OCI-LY7 (cell line): ENCODE measurements around the gene RBFOX1. TPM values are rescaled to one million over a fixed set of nuclear protein-coding genes. Genes with fewer than 3 reads are reported as not detected.

Source experiments
- BruUV-seq: library from RNA; stranded (reverse); fragments of 400-500 nt; replicated peaks from 2 replicates; lab custom pipeline; 2021; lab: Mats Ljungman, UMichigan
- CTCF ChIA-PET: fragments of 300-600 bp; sonication (Branson Sonifier 250); formaldehyde crosslinking; loops from one replicate; lab custom pipeline; 2022; ENCODE audit warnings: antibody characterized with exemption; ENCODE audit not compliant: unreplicated experiment; lab: Charles Lee
- POLR2A ChIA-PET: fragments of 300-600 bp; sonication (Branson Sonifier 250); formaldehyde crosslinking; loops from one replicate; lab custom pipeline; 2022; ENCODE audit warnings: antibody characterized with exemption; lab: Charles Lee
- DNase-seq: peaks from one replicate; pipeline ENCODE4 v3.0.0-alpha.2; 2015; ENCODE audit warnings: low spot score
- H2AFZ ChIP-seq: fragments of 200-600 bp; sonication (generic), shearing (Covaris generic); 2 replicates; pipeline ENCODE4 v1.6.1; 2014; ENCODE audit warnings: mild to moderate bottlenecking, antibody characterized with exemption, low read length, moderate library complexity
- H3K27ac ChIP-seq: fragments of 200-600 bp; sonication (generic); 2 replicates; pipeline ENCODE4 v1.5.1; 2014; ENCODE audit warnings: mixed run types, low read depth, mild to moderate bottlenecking, moderate library complexity, low read length, inconsistent platforms; ENCODE audit not compliant: poor library complexity, severe bottlenecking
- H3K36me3 ChIP-seq: fragments of 200-600 bp; sonication (generic); 2 replicates; pipeline ENCODE4 v1.6.1; 2014; ENCODE audit warnings: mild to moderate bottlenecking, antibody characterized with exemption, low read length, moderate library complexity, mixed read lengths; ENCODE audit not compliant: insufficient read depth
- H3K4me1 ChIP-seq: fragments of 200-600 bp; sonication (generic); 2 replicates; pipeline ENCODE4 v1.5.1; 2014; ENCODE audit warnings: mild to moderate bottlenecking, low read length; ENCODE audit not compliant: insufficient read depth, poor library complexity, severe bottlenecking
- H3K4me2 ChIP-seq: fragments of 200-600 bp; sonication (generic); 2 replicates; pipeline ENCODE4 v1.6.1; 2014; ENCODE audit warnings: mild to moderate bottlenecking, low read length
- H3K4me3 ChIP-seq: fragments of 200-600 bp; sonication (generic); 2 replicates; pipeline ENCODE4 v1.5.1; 2014; ENCODE audit warnings: mild to moderate bottlenecking, low read depth, low read length; ENCODE audit not compliant: poor library complexity, severe bottlenecking
- H3K79me2 ChIP-seq: fragments of 200-600 bp; sonication (generic); 2 replicates; pipeline ENCODE4 v1.6.1; 2016; ENCODE audit warnings: low read depth, mild to moderate bottlenecking, low read length, moderate library complexity, mixed read lengths; ENCODE audit not compliant: insufficient read depth
- H3K9me2 ChIP-seq: fragments of 200-600 bp; sonication (generic); 2 replicates; pipeline ENCODE4 v1.6.1; 2016; ENCODE audit warnings: mild to moderate bottlenecking, low read length, mixed read lengths; ENCODE audit not compliant: insufficient read depth
- H3K9me3 ChIP-seq: fragments of 200-600 bp; sonication (generic); 2 replicates; pipeline ENCODE4 v1.6.1; 2014; ENCODE audit warnings: mild to moderate bottlenecking, mixed run types, low read length, mixed read lengths
- H4K20me1 ChIP-seq: fragments of 200-600 bp; sonication (generic); 2 replicates; pipeline ENCODE4 v1.6.1; 2014; ENCODE audit warnings: mild to moderate bottlenecking, antibody characterized with exemption, low read length, moderate library complexity, mixed read lengths; ENCODE audit not compliant: insufficient read depth
- CTCF ChIP-seq: fragments of 200-600 bp; sonication (generic); conservative IDR thresholded peaks from 2 replicates; pipeline ENCODE4 v1.5.1; 2014; ENCODE audit warnings: mild to moderate bottlenecking, antibody characterized with exemption, low read length, moderate library complexity, mixed read lengths
- EZH2phosphoT487 ChIP-seq: fragments of 200-600 bp; sonication (generic); IDR thresholded peaks from 2 replicates; pipeline ENCODE4 v1.6.1; 2018; ENCODE audit warnings: low read depth, borderline replicate concordance, mild to moderate bottlenecking, mixed run types, antibody characterized with exemption, low read length, moderate library complexity, mixed read lengths
- intact Hi-C: fragments of 100-400 bp; cut with micrococcal nuclease; formaldehyde crosslinking; loops from one replicate; pipeline ENCODE4 v1.10.0; 2022; ENCODE audit not compliant: unreplicated experiment
- total RNA-seq, 2 experiments: library from RNA; depleted of rRNA in 1 of 2; stranded (reverse); fragments of >200 nt in 1 of 2; shearing (Covaris generic) in 1 of 2; gene quantifications; 2 replicates each; pipeline ENCODE4 v1.2.3, GENCODE V29; 2014 to 2022

The RBFOX1 gene
- total RNA-seq, 2 experiments from 2014 or later = not detected

- no TSS peak for BruUV-seq
- no peak overlapping the region for H3K27ac ChIP-seq
- no peak overlapping the region for H3K4me2 ChIP-seq
- no peaks in the 10 kb centered on the region for H4K20me1 ChIP-seq
- no peak for TF ChIP-seq CTCF
- no peak for TF ChIP-seq EZH2phosphoT487
- POLR2A ChIA-PET = no interaction called here
- DNase-seq = no peak
- intact Hi-C loops = no loop called here
- no peak overlapping the region for H2AFZ ChIP-seq
- no peaks in the 10 kb centered on the region for H3K9me3 ChIP-seq
- no peak overlapping the region for H3K4me3 ChIP-seq
- CTCF ChIA-PET = no interaction called here
- no peaks in the 10 kb centered on the region for H3K4me1 ChIP-seq
- no peaks in the 10 kb centered on the region for H3K36me3 ChIP-seq
- H3K79me2 ChIP-seq = no peaks in the 10 kb centered on the region
- H3K9me2 ChIP-seq = no peaks in the 10 kb centered on the region
Measured at GRCh38 chr16:7404217-7404616, 71.6 kb downstream of the RBFOX1 start.

- Histone ChIP-seq H3K4me1 (no peaks in the 10 kb centered on the region), H2AFZ (no peak overlapping the region), H3K9me2 (no peaks in the 10 kb centered on the region), H3K36me3 (no peaks in the 10 kb centered on the region), H3K4me2 (no peak overlapping the region), H3K79me2 (no peaks in the 10 kb centered on the region), H3K4me3 (no peak overlapping the region), H4K20me1 (no peaks in the 10 kb centered on the region), H3K9me3 (no peaks in the 10 kb centered on the region), H3K27ac (no peak overlapping the region)
- TF ChIP-seq CTCF (no peak), EZH2phosphoT487 (no peak)
- POLR2A ChIA-PET = no interaction called here
- intact Hi-C loops = no loop called here
- no TSS peak for BruUV-seq
- CTCF ChIA-PET = no interaction called here
- DNase-seq = no peak
Measured at GRCh38 chr16:7405166-7405565, 72.5 kb downstream of the RBFOX1 start.

GRCh38 chr16:7408700-7409365 is 76.2 kb downstream of the RBFOX1 start:
- no peak for TF ChIP-seq EZH2phosphoT487
- no peak for TF ChIP-seq CTCF
- H3K4me2 ChIP-seq = no peak overlapping the region
- BruUV-seq = no TSS peak
- H4K20me1 ChIP-seq = no peaks in the 10 kb centered on the region
- intact Hi-C loops = no loop called here
- H2AFZ ChIP-seq = no peak overlapping the region
- CTCF ChIA-PET = no interaction called here
- H3K9me3 ChIP-seq = no peaks in the 10 kb centered on the region
- no peak overlapping the region for H3K4me3 ChIP-seq
- H3K4me1 ChIP-seq = no peaks in the 10 kb centered on the region
- H3K9me2 ChIP-seq = no peaks in the 10 kb centered on the region
- no peaks in the 10 kb centered on the region for H3K36me3 ChIP-seq
- H3K27ac ChIP-seq = no peak overlapping the region
- POLR2A ChIA-PET = interaction anchor here (0.8 to 1.0 kb wide), 2 partner anchors 69 to 1634 kb away, joined by 3 read pairs; no protein-coding TSS in a partner anchor
- no peak for DNase-seq
- H3K79me2 ChIP-seq = no peaks in the 10 kb centered on the region
